Suppressor macrophage (primary cell): ENCODE data around the gene ACACB.

Experiments used
- DNase-seq, 4 experiments: peaks; one replicate each; pipeline ENCODE4 v3.0.0-alpha.2; 2020 to 2022

The ACACB gene

DNA sequence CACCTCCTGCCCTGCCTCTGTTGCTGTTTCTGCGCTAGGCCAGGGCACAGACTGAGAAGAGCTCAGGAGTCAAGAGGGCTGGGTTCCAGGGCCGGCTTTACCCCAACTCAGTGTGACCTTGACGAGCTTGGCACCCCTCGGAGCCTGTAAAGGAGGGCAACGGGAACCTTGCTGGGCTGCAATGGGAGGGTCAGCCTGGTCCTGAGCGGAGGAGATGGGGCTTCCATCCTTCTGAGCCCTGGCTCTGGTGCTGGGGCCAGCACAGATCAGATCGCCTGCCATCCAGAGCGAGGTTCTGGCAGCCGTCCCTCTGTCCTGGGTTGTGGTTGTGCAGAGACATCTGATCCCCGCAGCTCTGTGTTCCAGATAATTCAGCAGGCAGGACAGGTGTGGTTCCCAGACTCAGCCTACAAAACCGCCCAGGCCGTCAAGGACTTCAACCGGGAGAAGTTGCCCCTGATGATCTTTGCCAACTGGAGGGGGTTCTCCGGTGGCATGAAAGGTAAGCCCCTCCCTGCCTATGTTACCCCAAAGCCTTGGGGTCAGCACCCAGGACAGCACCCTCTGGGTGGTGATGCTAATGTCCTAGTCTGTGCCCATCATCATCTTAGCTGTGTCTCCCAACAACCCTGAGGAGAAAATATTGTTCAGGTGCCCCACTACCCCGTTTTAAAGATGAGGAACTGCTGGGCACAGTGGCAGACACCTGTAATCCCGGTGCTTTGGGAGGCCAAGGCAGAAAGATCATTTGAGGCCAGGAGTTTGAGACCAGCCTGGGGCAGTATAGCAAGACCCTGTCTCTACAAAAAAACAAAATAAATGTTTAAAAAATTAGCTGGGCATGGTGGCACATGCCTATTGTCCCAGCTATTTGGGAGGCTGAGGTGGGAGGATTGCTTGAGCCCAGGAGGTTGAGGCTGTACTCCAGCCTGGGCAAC is 142.5 kb downstream of the ACACB start:
- DNase-seq, result no peak

GRCh38 chr12:109259545-109259895 is 143.1 kb downstream of the ACACB start:
- no peak for DNase-seq

GRCh38 chr12:109261087-109261486 is 144.7 kb downstream of the ACACB start:
- DNase-seq, result no peak

- DNase-seq, result no peak
Measured at GRCh38 chr12:109261939-109262338, 145.6 kb downstream of the ACACB start.

DNA sequence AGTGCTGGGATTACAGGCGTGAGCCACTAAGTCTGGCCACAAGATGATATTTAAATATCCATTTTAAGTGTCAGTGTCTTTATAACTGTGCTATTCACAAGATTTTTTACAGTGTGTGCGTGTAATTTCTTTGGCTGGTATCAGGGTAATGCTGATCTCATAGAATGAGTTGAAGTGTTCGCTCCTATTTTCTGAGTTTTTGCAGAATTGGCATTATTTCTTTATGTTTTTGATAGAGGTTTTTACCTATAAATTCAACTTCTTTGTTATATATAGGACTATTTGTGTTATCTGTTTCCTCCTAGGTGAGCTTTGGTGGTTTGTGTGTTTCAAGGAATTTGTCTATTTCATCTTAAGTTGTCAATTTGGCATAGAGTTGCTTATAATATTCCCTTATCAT is 147.1 kb downstream of the ACACB start:
- no peak for DNase-seq

DNA sequence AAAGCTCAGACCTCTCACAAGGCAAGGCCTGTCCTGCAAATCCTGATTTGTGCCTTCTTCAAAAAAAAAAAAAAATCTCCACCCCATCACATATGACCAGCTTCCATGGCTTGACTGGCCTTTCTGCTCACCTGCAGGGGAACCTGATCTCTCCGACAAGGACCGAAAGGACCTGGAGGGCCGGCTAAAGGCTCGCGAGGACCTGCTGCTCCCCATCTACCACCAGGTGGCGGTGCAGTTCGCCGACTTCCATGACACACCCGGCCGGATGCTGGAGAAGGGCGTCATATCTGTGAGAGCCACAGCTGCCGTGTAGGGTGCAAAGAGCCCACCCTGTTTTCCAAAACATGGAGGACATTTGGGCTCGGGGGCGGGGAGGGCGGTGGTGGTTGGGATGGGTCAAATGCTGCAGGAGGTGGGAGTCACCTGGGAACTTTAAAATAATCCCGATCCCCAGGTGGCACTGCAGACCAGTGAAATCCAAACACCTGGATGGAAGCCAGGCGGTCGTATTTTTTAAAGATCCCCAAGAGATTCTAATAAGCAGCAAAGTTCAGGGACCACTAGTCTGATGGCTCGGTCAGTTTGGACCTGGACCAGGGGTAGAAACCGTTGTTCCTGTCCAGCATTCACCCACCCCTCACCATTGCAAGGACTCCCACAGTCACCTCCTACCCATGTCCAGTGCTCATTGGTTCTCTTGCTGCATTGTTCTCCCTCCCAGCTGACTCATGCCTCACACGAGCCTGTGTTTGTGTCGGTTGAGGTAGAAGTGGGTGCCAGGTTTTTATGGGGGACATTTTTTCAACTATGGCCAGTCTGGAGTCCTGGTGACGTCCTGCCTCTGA is 147.9 kb downstream of the ACACB start:
- DNase-seq, result peak; percentile 42 to 74 (median 57)

DNA sequence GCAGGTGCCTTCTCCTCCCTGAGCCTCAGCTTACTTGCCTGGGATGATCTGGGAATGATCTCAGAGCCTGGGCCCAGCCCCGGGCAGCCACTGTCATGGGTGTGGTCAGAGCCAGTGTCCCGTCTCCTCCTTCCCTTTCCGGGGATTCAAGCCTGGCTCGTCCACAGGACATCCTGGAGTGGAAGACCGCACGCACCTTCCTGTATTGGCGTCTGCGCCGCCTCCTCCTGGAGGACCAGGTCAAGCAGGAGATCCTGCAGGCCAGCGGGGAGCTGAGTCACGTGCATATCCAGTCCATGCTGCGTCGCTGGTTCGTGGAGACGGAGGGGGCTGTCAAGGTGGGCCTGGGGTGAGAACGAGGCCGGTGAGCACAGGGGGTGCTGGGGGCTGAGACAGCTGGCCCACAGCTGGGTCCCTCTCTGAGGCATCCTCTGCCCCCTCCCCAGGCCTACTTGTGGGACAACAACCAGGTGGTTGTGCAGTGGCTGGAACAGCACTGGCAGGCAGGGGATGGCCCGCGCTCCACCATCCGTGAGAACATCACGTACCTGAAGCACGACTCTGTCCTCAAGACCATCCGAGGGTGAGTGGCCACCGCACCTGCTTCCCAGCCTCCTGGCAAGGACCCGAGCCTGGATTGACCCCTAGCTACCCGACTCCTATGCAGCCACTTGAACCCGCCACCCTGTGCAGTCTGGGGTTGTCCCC is 148.7 kb downstream of the ACACB start:
- DNase-seq, result no peak

GRCh38 chr12:109266106-109266879 is 149.9 kb downstream of the ACACB start:
- DNase-seq, result no peak

- no peak for DNase-seq
Measured at GRCh38 chr12:109267361-109267760, 151.0 kb downstream of the ACACB start.

DNA sequence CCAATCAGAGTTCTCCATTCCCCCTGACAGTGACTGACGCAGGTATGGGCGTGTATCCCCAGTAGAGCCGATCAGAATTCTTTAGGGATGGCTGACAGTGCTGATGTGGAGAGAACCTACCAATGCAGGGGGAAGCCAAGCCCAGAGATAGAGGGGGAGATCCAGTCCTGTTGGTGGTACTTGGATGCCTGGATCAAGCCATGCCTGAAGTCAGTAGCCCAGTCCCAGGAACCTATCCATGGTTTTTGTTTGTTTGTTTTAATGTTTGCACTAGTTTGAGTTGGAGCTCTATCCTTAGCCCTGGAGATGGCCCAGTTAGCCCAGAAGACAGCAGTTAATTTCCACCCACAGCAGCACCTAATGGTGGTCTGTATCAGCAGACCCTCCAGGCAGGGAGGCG is 152.5 kb downstream of the ACACB start:
- DNase-seq, result no peak

DNA sequence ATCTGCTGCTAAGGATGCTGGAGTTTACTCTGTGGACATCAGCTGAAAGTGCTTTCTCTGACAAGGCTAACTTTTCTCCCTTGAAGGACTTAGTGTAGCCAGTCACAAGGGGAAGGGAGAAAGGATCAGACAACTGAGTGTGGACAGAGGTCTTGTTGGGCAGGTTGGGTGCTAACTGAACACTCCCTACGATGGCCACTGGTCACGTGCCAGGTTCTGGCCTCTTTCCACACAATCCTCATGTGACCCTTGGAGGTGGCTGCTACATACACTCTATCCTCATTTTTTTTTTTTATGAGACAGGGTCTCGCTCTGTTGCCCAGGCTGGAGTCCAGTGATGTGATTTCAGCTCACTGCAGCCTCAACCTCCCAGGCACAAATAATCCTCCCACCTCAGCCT is 153.0 kb downstream of the ACACB start:
- no peak for DNase-seq

DNA sequence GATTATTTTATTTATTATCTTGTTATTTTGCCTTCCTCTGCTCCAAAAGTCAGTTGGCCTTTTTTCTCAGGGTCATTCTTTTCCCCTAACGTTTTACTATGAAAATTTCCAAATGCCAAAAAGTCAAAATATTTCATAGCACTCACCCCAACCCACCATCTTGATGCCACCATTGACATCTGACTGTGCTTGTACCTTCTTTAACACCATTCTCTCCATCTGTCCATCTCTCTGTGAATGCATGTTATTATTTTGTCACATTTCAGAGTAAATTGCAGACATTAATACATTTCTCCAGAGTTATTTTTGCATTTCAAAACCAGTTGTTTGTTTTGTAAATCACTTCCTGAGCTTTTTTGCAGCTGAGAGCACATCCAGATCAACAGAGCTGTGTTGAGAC is 154.1 kb downstream of the ACACB start:
- no peak for DNase-seq

- DNase-seq, result no peak
Measured at GRCh38 chr12:109271418-109271817, 155.0 kb downstream of the ACACB start.

GRCh38 chr12:109273354-109273753 is 157.0 kb downstream of the ACACB start:
- no peak for DNase-seq

- DNase-seq, result no peak
Measured at GRCh38 chr12:109274381-109274780, 158.0 kb downstream of the ACACB start.

- DNase-seq, result no peak
Measured at GRCh38 chr12:109275173-109275572, 158.8 kb downstream of the ACACB start.

DNA sequence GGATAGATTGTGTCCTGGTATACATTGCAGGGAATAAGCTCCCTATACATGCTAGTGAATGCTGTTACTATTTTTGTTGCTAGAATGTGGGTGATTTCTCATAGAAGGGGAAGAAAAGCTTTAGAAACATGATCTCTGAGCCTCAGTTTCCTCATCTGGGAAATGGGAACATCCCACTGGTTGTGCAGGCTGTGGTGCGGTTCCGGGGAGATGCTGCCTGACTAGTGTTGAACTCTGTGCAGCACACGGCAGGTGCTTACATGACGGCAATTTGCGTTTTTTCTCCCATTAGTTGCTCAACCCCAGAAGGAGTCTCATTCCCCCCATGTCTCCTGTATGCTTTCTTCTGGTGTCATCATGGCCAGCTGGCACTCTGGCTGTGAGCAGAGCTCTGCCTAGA is 159.8 kb downstream of the ACACB start:
- DNase-seq, result no peak

DNA sequence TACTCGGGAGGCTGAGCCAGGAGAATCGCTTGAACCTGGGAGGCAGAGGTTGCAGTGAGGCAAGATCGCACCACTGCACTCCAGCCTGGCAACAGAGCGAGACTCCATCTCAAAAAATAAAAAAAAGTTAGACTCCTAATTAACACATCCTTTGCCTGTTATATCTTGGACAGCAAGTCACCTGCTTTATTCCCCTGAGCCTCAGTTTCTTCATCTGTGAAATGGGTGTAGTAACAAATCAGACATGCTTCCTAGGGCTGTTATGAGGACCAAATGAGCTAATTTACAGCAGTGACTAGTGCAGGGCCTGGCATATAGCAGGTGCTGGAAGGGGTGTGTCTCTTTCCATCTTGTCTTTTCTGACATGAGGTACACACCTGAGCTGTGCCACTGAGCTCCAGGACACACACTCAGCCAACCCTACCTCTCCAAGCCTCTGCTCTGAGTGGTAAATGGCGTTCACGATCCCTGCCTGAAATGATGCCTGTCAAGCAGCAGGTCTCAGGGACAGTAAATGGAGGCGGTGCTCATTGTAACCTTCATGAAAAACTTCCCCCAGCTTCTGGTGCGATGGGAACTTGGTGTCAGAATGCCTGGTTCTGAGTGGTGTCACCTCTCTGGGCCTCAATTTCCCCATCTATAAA is 161.0 kb downstream of the ACACB start:
- DNase-seq, result no peak

DNA sequence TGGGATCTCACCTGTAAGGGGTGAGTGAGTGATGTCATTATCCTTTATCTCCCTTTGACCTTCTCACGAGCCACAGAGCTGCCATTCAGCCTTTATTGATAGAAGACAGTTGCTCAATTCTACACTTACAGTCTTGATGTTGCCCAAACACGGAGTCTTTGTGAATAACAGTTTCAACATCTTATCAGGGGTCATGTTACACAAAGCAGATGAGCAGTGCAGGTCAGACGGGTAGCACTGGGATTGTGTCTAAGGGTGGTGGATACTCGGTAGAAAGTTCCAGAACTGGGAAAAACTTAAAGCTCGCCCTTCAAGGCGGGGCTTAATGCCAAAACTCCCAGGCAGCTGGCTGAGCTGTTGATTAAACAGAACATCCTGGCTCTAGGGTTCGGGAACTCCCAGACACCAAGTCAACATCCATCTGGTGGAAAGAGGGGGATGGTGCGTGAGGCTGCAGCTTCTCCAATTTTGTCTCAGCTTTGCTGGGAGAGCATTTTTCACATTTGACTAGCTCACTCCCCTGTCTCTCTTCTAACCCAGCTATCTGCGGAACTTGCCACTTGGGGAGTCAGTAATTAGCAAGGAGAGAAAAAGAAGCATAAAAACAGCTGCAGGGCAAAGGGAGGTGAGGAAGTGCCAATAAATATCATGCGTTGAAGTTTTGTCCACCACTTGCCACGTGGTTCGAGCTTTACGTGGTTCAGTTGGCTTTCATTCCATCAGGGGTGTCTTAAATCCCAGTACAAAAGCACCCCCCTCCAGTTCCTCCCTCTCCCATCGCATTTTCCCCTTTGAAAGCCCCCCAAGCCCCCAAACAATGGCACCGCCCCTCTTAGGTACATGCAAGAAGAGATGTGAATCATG is 161.7 kb downstream of the ACACB start:
- DNase-seq, result peak in 2 of 4 experiments; percentile 5 to 15

DNA sequence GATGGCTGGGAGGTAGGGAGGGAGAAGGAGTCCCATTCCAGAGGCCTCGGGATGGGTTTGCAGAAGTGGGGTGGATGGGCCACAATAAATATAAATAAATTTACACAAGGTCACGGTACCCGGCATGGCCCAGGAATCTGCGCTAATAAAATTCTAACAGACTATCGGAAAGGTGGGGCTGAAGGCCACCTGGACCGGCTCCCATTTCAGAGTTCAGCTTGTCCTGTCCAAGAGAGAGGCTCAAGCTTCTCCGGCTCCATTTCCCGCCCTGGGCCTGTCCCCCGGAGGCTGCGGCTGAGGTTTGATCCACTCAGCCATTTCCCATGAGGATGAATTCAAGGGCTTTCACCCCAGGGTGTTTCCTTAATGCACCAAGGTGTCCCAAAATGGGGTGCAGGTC is 162.5 kb downstream of the ACACB start:
- no peak for DNase-seq

DNA sequence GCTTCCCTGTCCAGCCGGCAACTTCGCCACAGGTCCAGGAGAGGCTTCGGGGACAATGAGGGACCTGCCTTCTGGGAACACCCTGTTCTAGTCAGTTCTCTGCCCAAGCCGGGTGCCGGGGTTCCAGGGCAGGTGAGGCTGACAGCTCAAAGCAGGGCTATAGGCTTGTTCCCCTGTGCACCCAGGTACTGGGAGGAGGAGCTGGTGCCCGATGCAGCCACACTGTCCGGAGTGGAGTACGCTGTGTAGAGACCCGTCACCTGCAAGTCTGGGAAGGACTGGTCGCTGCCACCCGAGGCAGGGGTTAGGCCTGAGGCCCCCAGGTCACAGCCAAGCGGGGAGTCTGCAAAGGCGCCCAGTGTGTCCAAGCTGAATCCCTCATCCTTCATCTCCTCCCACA is 163.1 kb downstream of the ACACB start:
- DNase-seq, result no peak
